Chondrocyte (in vitro differentiated cells): ENCODE results near the gene GPR17. TPM values are rescaled to one million over a fixed set of nuclear protein-coding genes. Genes with fewer than 3 reads are reported as not detected.
A peak's percentile ranks its signal among the peaks of the same experiment; 100 is the strongest.

Experiments
- DNase-seq: peaks from one replicate; pipeline ENCODE4 v3.0.0; 2021; ENCODE audit warnings: mixed read lengths, low spot score
- H3K27ac Mint-ChIP-seq: one replicate; pipeline ENCODE4 v1.8.0; 2021; ENCODE audit warnings: mild to moderate bottlenecking, moderate library complexity, mixed read lengths; ENCODE audit not compliant: unreplicated experiment
- H3K27me3 Mint-ChIP-seq: 2 replicates; pipeline ENCODE4 v1.8.0; 2021; ENCODE audit warnings: low read depth, mixed read lengths
- H3K36me3 Mint-ChIP-seq: 2 replicates; pipeline ENCODE4 v1.8.0; 2021; ENCODE audit warnings: low read depth, mixed read lengths
- H3K4me1 Mint-ChIP-seq: 2 replicates; pipeline ENCODE4 v1.8.0; 2021; ENCODE audit warnings: low read depth, mild to moderate bottlenecking, mixed read lengths
- H3K4me3 Mint-ChIP-seq: one replicate; pipeline ENCODE4 v1.8.0; 2021; ENCODE audit warnings: mild to moderate bottlenecking, moderate library complexity, mixed read lengths; ENCODE audit not compliant: unreplicated experiment
- H3K9me3 Mint-ChIP-seq: 2 replicates; pipeline ENCODE4 v1.8.0; 2021; ENCODE audit warnings: low read depth, mixed read lengths
- CTCF ChIP-seq: fragments of 200-600 bp; sonication (generic); IDR thresholded peaks from 2 replicates; pipeline ENCODE4 v1.5.0; 2021; ENCODE audit warnings: antibody characterized with exemption, mild to moderate bottlenecking, moderate library complexity
- total RNA-seq: library from RNA; stranded (reverse); gene quantifications from 3 replicates; pipeline ENCODE4 v1.2.1, GENCODE V29; 2021

GPR17 gene
- total RNA-seq, 1 donor from 2014 or later: not detected

- Mint-ChIP-seq H3K36me3 (no peaks in the 10 kb centered on the region), H3K4me1 (peaks cover 8% of the 10 kb centered on the region), H3K9me3 (no peaks in the 10 kb centered on the region), H3K4me3 (no peak overlapping the region), H3K27me3 (no peaks in the 10 kb centered on the region), H3K27ac (no peak overlapping the region)
- DNase-seq: peak; percentile 73
- no peak for TF ChIP-seq CTCF
Measured at GRCh38 chr2:127622561-127623387, 23.2 kb upstream of the GPR17 start.

GRCh38 chr2:127623388-127624319 is 22.3 kb upstream of the GPR17 start:
- Mint-ChIP-seq H3K9me3 (no peaks in the 10 kb centered on the region), H3K4me1 (peaks cover 5% of the 10 kb centered on the region), H3K4me3 (no peak overlapping the region), H3K27me3 (no peaks in the 10 kb centered on the region), H3K27ac (no peak overlapping the region), H3K36me3 (no peaks in the 10 kb centered on the region)
- TF ChIP-seq CTCF: no peak
- DNase-seq: peak; percentile 88

- Mint-ChIP-seq H3K27ac (no peak overlapping the region), H3K4me3 (no peak overlapping the region), H3K4me1 (peaks cover 4% of the 10 kb centered on the region), H3K9me3 (no peaks in the 10 kb centered on the region), H3K36me3 (no peaks in the 10 kb centered on the region), H3K27me3 (no peaks in the 10 kb centered on the region)
- DNase-seq: peak; percentile 72
- TF ChIP-seq CTCF: no peak
Measured at GRCh38 chr2:127624320-127624755, 21.6 kb upstream of the GPR17 start.

- H3K27ac Mint-ChIP-seq: no peak overlapping the region
- H3K36me3 Mint-ChIP-seq: no peaks in the 10 kb centered on the region
- no peaks in the 10 kb centered on the region for H3K27me3 Mint-ChIP-seq
- H3K9me3 Mint-ChIP-seq: no peaks in the 10 kb centered on the region
- TF ChIP-seq CTCF: no peak
- no peak overlapping the region for H3K4me3 Mint-ChIP-seq
- peak; percentile 90 for DNase-seq
- peaks cover 5% of the 10 kb centered on the region for H3K4me1 Mint-ChIP-seq
Measured at GRCh38 chr2:127624756-127625571, 21.0 kb upstream of the GPR17 start.
